Suppressor macrophage (primary cell): ENCODE measurements around the gene ALDH2.
"Not testable (repeated sequence)": the region's sequence is repeated elsewhere in the genome, so short reads cannot be mapped to it uniquely, and the experiment has no call there.

ENCODE experiments used
- DNase-seq, 4 experiments: peaks; one replicate each; pipeline ENCODE4 v3.0.0-alpha.2; 2020 to 2022

Gene ALDH2

DNA sequence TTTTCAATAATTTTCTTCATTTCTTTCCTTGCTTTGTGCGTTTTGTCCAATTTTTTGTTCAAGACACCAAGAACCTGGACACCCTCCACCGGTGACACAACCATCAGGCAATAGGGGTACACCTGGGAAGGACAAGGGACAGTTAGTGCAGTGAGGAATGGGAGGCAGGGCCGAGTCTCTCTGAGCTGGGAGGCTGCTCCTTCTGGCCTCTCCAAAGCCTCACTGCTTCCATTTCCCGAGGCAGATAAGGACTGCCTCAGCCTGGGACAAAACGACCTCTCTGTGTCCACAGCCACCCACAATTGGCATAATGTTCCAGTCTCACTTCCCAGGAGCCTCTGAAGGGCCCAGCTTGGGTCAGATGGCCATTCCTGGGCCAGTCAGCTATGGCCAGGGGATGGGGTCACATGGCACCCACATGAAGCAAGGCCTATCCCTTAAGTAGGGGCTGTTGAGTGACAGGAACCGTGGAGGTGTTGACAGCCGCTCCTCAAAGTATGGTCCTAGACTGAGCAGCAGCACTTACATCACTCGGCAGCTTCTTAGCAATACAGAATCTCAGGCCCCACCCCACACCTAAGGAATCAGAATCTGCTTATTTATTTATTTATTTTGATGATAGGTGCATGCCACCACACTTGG, 61.7 kb downstream of the ALDH2 start:
- no peak for DNase-seq

DNA sequence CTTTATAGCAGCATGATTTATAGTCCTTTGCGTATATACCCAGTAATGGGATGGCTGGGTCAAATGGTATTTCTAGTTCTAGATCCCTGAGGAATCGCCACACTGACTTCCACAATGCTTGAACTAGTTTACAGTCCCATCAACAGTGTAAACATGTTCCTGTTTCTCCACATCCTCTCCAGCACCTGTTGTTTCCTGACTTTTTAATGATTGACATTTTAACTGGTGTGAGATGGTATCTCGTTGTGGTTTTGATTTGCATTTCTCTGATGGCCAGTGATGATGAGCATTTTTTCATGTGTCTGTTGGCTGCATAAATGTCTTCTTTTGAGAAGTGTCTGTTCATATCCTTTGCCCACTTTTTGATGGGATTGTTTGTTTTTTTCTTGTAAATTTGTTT, 62.9 kb downstream of the ALDH2 start:
- DNase-seq: not testable (repeated sequence)

DNA sequence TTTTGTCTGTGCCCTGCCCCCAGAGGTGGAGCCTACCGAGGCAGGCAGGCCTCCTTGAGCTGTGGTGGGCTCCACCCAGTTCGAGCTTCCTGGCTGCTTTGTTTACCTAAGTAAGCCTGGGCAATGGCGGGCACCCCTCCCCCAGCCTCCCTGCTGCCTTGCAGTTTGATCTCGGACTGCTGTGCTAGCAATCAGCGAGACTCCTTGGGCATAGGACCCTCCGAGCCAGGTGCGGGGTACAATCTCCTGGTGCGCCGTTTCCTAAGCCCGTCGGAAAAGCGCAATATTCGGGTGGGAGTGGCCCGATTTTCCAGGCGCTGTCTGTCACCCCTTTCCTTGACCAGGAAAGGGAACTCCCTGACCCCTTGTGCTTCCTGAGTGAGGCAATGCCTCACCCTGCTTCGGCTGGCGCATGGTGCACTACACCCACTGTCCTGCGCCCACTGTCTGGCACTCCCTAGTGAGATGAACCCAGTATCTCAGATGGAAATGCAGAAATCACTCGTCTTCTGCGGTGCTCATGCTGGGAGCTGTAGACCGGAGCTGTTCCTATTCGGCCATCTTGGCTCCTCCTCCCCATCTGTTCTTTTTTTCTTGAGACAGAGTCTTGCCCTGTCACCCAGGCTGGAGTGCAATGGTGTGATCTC, 68.1 kb downstream of the ALDH2 start:
- peak; percentile 62 to 79 (median 72) for DNase-seq

DNA sequence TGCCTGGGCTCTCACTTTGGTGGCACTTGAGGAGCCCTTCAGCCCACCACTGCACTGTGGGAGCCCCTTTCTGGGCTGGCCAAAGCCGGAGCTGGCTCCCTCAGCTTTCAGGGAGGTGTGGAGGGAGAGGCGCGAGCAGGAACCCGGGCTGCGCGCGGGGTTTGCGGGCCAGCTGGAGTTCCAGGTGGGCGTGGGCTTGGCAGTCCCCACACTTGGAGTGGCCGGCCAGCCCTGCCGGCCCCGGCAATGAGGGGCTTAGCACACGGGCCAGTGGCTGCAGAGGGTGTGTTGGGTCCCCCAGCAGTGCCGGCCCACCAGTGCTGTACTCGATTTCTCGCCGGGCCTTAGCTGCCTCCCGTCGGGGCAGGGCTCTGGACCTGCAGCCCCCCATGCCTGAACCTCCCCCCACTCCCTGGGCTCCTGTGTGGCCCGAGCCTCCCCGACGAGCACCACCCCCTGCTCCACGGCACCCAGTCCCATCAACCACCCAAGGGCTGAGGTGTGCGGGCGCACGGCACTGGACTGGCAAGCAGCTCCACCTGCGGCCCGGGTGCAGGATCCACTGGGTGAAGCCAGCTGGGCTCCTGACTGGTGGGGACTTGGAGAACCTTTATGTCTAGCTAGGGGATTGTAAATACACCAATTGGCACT, 68.9 kb downstream of the ALDH2 start:
- DNase-seq: not testable (repeated sequence)

DNA sequence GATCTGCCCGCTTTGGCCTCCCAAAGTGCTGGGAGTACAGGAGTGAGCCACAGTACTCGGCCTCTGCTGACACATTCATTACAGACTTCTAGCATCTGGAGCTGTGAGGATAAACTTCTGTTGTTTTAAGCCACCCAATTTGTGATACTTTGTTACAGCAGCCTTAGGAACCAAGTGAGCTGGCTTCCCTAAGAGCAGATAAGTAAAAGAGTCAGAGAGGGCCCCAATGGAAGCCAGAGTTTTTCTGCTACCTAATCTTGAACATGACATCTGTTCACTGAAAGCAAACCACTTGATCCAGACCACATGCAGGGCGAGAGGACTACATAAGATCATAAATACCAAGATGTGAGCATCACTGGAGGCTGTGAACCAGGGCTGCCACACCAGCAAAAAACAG, 71.6 kb downstream of the ALDH2 start:
- no peak for DNase-seq

DNA sequence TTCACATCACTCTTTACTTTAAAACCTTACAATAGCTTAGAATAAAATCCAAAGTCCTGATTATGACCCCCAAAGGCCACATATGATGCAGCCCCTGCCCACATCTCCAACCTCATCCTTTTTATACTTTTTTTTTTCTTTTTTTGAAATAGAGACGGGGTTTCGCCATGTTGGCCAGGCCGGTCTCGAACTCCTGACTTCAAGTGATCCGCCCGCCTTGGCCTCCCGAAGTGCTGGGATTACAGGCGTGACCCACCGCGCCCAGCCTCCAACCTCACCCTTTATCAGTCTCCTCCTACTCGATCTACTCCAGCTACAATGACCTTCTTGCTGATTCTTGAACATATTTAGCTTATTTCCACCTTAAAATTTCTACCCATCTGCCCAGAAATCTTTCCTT, 74.1 kb downstream of the ALDH2 start:
- no peak for DNase-seq

DNA sequence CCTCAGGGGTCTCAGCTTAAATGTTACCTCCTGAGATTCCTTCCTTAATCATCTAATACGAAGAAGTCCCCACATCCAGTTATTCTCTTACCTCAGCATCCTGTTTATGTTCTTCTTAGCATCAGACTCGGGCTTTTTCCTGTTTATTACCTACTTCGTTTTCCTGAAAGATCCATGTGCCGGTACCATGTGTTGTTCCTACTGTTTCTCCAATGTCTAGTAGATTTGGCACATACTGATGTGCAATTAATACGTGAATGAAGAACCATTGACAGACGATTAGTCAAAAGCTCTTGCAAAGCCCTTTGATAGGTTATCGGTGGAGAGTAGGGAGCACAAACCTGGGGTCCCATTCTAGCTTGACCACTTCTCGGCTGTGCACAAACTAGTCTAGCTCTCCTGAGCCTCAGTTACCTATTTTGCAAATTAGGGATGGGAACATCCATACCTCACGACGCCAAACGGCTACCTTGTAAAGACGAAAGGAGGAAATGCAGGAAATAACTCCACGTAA, 74.6 kb downstream of the ALDH2 start:
- peak in 1 of 4 experiments; percentile 9 for DNase-seq

DNA sequence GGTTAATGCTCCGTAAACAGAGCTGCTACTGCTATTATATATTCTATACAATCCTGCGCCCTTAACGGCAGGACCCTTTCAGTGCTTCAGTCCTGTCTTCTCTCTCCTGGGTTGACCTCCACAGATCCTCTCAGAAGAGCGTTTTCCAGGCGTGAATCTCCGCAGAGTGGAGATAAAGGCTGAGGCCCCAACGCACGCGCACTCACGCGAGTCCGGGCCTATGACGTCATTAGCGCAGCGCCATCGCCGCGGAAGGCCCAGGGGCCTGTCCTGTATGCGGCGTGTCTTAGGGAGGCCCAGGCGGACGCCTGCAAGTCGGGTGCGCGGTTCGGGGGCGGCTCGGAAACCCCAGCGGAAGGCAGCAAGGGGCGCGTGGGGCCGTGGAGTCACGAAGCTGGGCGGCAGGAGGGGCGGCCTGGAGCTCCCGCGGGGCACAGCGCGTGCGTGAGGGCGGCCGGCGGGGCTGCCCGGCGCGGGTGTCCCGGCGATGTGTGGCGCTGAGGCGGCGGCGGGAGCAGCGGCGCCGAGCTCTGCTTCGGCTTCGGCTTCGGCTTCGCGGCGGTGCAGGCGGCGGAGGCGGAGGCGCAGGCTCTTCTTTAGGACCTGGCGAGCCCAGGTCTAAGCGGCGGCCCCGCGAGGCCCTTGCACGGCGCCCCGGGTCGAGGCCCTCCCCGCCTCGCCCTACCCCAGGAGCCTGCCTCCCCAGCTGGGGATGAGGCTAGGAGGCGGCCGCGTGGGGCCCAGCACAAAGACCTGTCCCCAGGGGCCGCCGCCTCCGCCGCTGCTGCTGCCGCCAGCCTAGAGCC, 75.2 kb downstream of the ALDH2 start, which contains the start of gene MAPKAPK5:
Gene MAPKAPK5, plus strand, starts transcription at position 479 of the 806 bp plus-strand sequence. CDS start 506 bp downstream, outside the sequence.
- DNase-seq: peak; percentile 96 to 98 (median 97)

DNA sequence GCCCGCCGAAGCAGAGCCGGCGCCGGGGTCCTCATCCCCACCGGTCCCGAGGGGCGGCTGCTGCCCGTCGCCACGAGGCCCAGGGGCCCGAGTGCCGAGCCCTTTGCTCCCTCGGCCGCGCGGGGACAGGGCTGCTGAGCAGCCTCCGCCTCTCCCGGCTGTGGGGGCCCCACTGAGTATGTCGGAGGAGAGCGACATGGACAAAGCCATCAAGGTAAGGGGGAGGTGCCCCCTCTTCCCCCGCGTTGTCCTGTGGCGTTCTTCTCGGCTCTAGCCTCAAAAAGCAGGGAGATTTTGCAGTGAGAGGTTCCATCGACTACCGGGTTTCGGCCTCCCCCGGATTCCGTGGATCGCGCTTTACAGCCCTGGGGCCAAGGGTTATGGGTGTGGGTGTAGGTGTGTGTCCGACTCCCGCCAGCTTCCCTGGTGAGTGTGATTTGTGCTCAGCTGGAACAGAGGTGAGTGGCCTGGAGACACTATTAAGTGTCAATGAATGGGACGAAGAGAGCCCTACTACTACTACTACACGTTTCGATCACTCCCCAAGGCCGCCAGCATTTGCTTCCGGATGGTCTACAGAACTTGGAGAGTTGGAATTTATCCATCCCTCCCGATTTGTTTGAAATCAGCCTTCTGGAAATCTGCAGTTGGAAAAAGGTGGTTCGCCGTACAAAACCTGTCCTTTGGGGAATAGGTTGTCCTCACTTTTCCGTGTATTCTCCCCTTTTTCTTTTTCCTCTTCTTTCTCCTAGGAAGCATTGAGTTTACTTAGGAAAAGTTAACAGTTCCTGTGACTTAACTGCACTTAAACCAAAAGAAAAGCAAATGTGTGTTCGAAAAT, 76.0 kb downstream of the ALDH2 start:
- DNase-seq: peak; percentile 7 to 57 (median 32)

DNA sequence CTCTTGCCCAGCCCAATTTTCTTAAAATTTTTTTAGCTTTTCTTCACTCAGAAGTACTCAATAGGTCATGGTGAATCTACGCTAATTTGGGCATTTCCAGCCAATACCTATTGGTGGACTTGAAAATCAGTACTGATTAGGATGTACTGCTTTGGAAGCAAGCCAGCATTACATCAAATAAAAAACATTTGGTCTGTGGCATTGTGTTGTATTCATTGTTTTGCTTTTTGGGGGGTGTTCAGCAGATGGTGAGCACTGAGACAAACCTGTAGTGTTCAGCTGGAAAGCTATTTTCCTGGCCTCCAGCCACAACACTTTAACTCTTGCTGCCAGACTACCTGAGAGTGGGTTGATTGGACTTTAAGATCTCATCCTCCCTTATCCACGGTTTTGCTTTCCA, 79.3 kb downstream of the ALDH2 start:
- no peak for DNase-seq

DNA sequence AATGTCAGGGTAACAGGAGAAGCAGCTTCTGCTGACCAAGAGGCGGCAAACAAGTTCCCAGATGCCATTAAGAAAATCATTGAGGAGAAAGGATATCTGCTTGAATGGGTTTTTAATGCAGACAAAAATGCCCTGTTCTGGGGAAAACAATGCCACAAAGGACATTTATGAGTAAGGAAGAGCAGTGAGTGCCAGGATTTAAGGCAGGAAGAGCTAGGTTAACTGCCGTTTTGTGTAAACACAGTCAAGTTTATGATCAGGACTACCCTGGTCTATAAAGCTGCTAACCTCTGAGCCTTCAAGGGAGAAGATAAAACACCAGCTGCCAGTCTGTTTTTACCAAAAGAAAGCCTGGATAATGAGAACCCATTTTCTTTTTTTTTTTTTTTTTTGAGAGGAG, 83.8 kb downstream of the ALDH2 start:
- DNase-seq: no peak

DNA sequence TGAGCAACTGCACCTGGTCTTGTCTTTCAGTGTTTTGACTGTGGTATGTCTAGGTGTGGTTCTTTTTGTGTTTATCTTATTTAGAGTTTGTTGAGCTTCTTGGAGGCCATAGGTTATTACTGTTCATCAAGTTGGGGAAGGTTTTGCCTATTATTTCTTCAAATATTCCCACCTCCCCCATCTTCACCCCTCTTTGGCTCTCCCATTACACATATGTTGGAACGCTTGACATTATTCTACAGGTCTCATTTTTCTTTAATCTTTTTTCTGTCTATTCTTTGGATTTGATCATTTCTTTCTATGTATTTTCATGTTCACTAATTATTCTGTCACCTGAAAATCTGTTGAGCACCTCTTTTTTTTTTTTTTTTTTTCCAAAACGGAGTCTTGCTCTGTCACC, 91.5 kb downstream of the ALDH2 start:
- DNase-seq: no peak

DNA sequence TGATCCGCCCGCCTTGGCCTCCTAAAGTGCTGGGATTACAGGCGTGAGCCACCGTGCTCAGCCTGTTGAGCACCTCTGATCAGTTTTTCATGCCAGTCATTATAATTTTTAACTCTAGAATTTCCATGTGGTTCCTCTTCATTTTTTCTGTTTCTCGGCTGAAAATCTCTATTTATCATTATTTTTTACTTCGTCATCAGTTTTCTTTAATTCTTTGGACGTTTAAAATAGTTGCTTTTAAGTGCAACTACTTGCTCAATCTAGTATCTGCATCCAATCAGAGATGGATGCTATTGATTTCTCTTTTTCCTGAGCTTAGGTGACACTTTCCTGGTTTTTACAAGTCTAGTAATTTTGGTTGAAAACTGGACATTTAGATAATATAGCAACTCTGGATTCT, 92.0 kb downstream of the ALDH2 start:
- DNase-seq: no peak

DNA sequence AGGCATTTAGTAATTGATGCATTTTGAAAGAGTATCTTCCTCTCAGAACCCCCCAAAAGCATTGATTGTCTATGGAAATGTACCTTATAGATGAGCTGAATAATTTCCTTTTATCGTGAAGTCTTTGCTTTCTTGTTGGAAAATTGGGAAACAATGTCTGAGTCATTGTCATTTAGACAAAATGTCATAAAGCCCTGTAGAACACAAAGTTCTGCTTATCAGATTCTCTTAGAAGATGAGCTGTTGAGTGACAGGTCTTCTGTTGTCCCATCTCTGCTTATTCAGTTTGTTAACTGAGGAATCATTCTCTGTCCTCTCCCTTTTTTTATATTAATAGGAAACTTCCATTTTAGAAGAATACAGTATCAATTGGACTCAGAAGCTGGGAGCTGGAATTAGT, 98.2 kb downstream of the ALDH2 start:
- DNase-seq: peak in 2 of 4 experiments; percentile 71 to 75
